ENCODE results near the gene PCDHA9. TPM values are rescaled to one million over a fixed set of nuclear protein-coding genes. Genes with fewer than 3 reads are reported as not detected.

The PCDHA9 gene
- total RNA-seq, 1 donor from 2014 or later, result 1.7 TPM

DNA sequence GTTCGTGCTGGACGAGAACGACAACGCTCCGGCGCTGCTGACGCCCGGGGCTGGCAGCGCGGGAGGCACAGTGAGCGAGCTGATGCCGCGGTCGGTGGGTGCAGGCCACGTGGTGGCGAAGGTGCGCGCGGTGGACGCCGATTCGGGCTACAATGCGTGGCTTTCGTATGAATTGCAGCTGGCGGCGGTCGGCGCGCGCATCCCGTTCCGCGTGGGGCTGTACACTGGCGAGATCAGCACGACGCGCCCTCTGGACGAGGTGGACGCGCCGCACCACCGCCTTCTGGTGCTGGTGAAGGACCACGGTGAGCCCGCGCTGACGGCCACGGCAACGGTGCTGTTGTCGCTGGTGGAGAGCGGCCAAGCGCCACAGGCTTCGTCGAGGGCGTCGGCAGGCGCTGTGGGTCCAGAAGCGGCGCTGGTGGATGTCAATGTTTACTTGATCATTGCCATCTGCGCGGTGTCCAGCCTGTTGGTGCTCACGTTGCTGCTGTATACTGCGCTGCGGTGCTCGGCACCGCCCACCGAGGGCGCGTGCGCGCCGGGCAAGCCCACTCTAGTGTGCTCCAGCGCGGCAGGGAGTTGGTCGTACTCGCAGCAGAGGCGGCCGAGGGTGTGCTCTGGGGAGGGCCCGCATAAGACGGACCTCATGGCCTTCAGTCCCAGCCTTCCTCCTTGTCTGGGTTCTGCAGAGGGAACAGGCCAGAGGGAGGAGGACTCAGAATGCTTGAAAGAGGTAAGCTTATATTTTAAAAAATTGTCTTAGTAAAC lies 35.9 kb downstream of the PCDHA9 start:
- DNase-seq (ENCODE audit: low spot score), result no peak
- H3K27me3 Mint-ChIP-seq (ENCODE audit: unreplicated experiment), result no peaks in the 10 kb centered on the region
- peaks cover 9% of the 10 kb centered on the region for H3K36me3 Mint-ChIP-seq (ENCODE audit: low read depth, unreplicated experiment)

More for the DNA sequence above, 35.9 kb downstream of the PCDHA9 start:
- Mint-ChIP-seq H3K9me3 (ENCODE audit: unreplicated experiment) (no peaks in the 10 kb centered on the region), H3K4me1 (ENCODE audit: unreplicated experiment) (no peaks in the 10 kb centered on the region), H3K27ac (ENCODE audit: unreplicated experiment) (no peak overlapping the region), H3K4me3 (ENCODE audit: unreplicated experiment) (no peak overlapping the region)
- TF ChIP-seq, protein P1, sequence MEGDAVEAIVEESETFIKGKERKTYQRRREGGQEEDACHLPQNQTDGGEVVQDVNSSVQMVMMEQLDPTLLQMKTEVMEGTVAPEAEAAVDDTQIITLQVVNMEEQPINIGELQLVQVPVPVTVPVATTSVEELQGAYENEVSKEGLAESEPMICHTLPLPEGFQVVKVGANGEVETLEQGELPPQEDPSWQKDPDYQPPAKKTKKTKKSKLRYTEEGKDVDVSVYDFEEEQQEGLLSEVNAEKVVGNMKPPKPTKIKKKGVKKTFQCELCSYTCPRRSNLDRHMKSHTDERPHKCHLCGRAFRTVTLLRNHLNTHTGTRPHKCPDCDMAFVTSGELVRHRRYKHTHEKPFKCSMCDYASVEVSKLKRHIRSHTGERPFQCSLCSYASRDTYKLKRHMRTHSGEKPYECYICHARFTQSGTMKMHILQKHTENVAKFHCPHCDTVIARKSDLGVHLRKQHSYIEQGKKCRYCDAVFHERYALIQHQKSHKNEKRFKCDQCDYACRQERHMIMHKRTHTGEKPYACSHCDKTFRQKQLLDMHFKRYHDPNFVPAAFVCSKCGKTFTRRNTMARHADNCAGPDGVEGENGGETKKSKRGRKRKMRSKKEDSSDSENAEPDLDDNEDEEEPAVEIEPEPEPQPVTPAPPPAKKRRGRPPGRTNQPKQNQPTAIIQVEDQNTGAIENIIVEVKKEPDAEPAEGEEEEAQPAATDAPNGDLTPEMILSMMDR (IDR thresholded peaks at IDR 0.05; ENCODE audit: unreplicated experiment), result no peak

Other genes starting within 250 kb of the PCDHA9 start
- gene CD14, start 215.2 kb upstream of the PCDHA9 start, total RNA-seq (ENCODE audit: unreplicated experiment), result not detected
- gene TMCO6, start 208.9 kb upstream of the PCDHA9 start, total RNA-seq (ENCODE audit: unreplicated experiment), result 22.7 TPM
- 56.0 TPM for gene NDUFA2, start 200.8 kb upstream of the PCDHA9 start, total RNA-seq (ENCODE audit: unreplicated experiment)
- gene IK, start 200.6 kb upstream of the PCDHA9 start, total RNA-seq (ENCODE audit: unreplicated experiment), result 76.1 TPM
- 28.5 TPM for gene WDR55, start 183.5 kb upstream of the PCDHA9 start, total RNA-seq (ENCODE audit: unreplicated experiment)
- gene DND1, start 174.8 kb upstream of the PCDHA9 start, total RNA-seq (ENCODE audit: unreplicated experiment), result 1.8 TPM
- gene HARS1, start 157.0 kb upstream of the PCDHA9 start, total RNA-seq (ENCODE audit: unreplicated experiment), result 75.0 TPM
- gene HARS2, start 156.9 kb upstream of the PCDHA9 start, total RNA-seq (ENCODE audit: unreplicated experiment), result 37.0 TPM
- gene ZMAT2, start 147.9 kb upstream of the PCDHA9 start, total RNA-seq (ENCODE audit: unreplicated experiment), result 51.0 TPM
- gene PCDHA1, start 62.2 kb upstream of the PCDHA9 start, total RNA-seq (ENCODE audit: unreplicated experiment), result 0.13 TPM
- 4.2 TPM for gene PCDHA2, start 53.5 kb upstream of the PCDHA9 start, total RNA-seq (ENCODE audit: unreplicated experiment)
- 2.6 TPM for gene PCDHA3, start 47.3 kb upstream of the PCDHA9 start, total RNA-seq (ENCODE audit: unreplicated experiment)
- 9.9 TPM for gene PCDHA4, start 41.3 kb upstream of the PCDHA9 start, total RNA-seq (ENCODE audit: unreplicated experiment)
- 2.7 TPM for gene PCDHA5, start 26.8 kb upstream of the PCDHA9 start, total RNA-seq (ENCODE audit: unreplicated experiment)
- gene PCDHA6, start 20.4 kb upstream of the PCDHA9 start, total RNA-seq (ENCODE audit: unreplicated experiment), result 2.3 TPM
- 2.9 TPM for gene PCDHA7, start 14.1 kb upstream of the PCDHA9 start, total RNA-seq (ENCODE audit: unreplicated experiment)
- 1.6 TPM for gene PCDHA8, start 7.2 kb upstream of the PCDHA9 start, total RNA-seq (ENCODE audit: unreplicated experiment)
- 16.9 TPM for gene PCDHA10, start 7.5 kb downstream of the PCDHA9 start, total RNA-seq (ENCODE audit: unreplicated experiment)
- gene PCDHA11, start 20.6 kb downstream of the PCDHA9 start, total RNA-seq (ENCODE audit: unreplicated experiment), result 7.8 TPM
- 9.7 TPM for gene PCDHA12, start 26.9 kb downstream of the PCDHA9 start, total RNA-seq (ENCODE audit: unreplicated experiment)
- gene PCDHA13, start 33.7 kb downstream of the PCDHA9 start, total RNA-seq (ENCODE audit: unreplicated experiment), result 2.5 TPM
- gene PCDHAC1, start 77.9 kb downstream of the PCDHA9 start, total RNA-seq (ENCODE audit: unreplicated experiment), result 7.5 TPM
- 5.2 TPM for gene PCDHAC2, start 118.1 kb downstream of the PCDHA9 start, total RNA-seq (ENCODE audit: unreplicated experiment)
- not detected for gene PCDHB1, start 203.0 kb downstream of the PCDHA9 start, total RNA-seq (ENCODE audit: unreplicated experiment)
- 44.9 TPM for gene PCDHB2, start 246.2 kb downstream of the PCDHA9 start, total RNA-seq (ENCODE audit: unreplicated experiment)

Measured in endothelial cell (in vitro differentiated cells).